NCI-H146 (cell line): Measurements from ENCODE around the gene NEUROD2.

Experiments used
- DNase-seq: peaks from one replicate; lab custom pipeline; 2025; lab: John Stamatoyannopoulos, UW

NEUROD2 gene

GRCh38 chr17:39580082-39580468 lies 27.6 kb downstream of the NEUROD2 start:
- DNase-seq, result no peak

- DNase-seq, result no peak
These were observed 28.2 kb downstream of the NEUROD2 start for GRCh38 chr17:39579318-39580081.

GRCh38 chr17:39578272-39578671 lies 29.4 kb downstream of the NEUROD2 start:
- no peak for DNase-seq

GRCh38 chr17:39576187-39576586 lies 31.5 kb downstream of the NEUROD2 start:
- DNase-seq, result no peak

- DNase-seq, result peak; percentile 77
These were observed 34.0 kb downstream of the NEUROD2 start for GRCh38 chr17:39573447-39574298.

- DNase-seq, result no peak
These were observed 35.6 kb downstream of the NEUROD2 start for GRCh38 chr17:39572121-39572520.

GRCh38 chr17:39569126-39569525 lies 38.6 kb downstream of the NEUROD2 start:
- DNase-seq, result no peak

- DNase-seq, result no peak
These were observed 39.0 kb downstream of the NEUROD2 start for GRCh38 chr17:39568702-39569101.

GRCh38 chr17:39566094-39566850 lies 41.4 kb downstream of the NEUROD2 start:
- DNase-seq, result no peak

- DNase-seq, result no peak
These were observed 43.4 kb downstream of the NEUROD2 start for GRCh38 chr17:39564211-39564848.

GRCh38 chr17:39563476-39563875 lies 44.2 kb downstream of the NEUROD2 start:
- DNase-seq, result no peak

GRCh38 chr17:39562976-39563375 lies 44.7 kb downstream of the NEUROD2 start:
- no peak for DNase-seq

GRCh38 chr17:39562395-39562794 lies 45.3 kb downstream of the NEUROD2 start:
- no peak for DNase-seq

GRCh38 chr17:39556423-39556822 lies 51.3 kb downstream of the NEUROD2 start:
- no peak for DNase-seq

- DNase-seq, result peak; percentile 24
These were observed 52.4 kb downstream of the NEUROD2 start for GRCh38 chr17:39555368-39555767.
